Nephron (organoid): Measurements from ENCODE around the gene HERC2.

Source experiments
- H3K27ac Mint-ChIP-seq, 3 experiments: 2 replicates each; pipeline ENCODE4 v1.8.0; 2020; ENCODE audit warnings: mixed read lengths in 3 of 3, mild to moderate bottlenecking in 2 of 3, moderate library complexity in 1 of 3
- H3K27me3 Mint-ChIP-seq: 2 replicates; pipeline ENCODE4 v1.8.0; 2021; ENCODE audit warnings: low read depth, mild to moderate bottlenecking, moderate library complexity, mixed read lengths
- H3K36me3 Mint-ChIP-seq: 2 replicates; pipeline ENCODE4 v1.8.0; 2020; ENCODE audit warnings: low read depth, mixed read lengths
- H3K4me1 Mint-ChIP-seq: 2 replicates; pipeline ENCODE4 v1.8.0; 2020; ENCODE audit warnings: mixed read lengths
- H3K4me3 Mint-ChIP-seq, 3 experiments: 2 replicates each; pipeline ENCODE4 v1.8.0; 2020; ENCODE audit warnings: mild to moderate bottlenecking in 3 of 3, mixed read lengths in 3 of 3, moderate library complexity in 2 of 3
- H3K9me3 Mint-ChIP-seq: 2 replicates; pipeline ENCODE4 v1.8.0; 2020; ENCODE audit warnings: mixed read lengths
- TF ChIP-seq, protein P1 (sequence below), 3 experiments: fragments of 200-600 bp; sonication (generic); IDR thresholded peaks; one replicate each; pipeline ENCODE4 v1.5.0; 2021; ENCODE audit warnings: antibody characterized with exemption in 3 of 3; ENCODE audit not compliant: unreplicated experiment in 3 of 3

Gene HERC2

DNA sequence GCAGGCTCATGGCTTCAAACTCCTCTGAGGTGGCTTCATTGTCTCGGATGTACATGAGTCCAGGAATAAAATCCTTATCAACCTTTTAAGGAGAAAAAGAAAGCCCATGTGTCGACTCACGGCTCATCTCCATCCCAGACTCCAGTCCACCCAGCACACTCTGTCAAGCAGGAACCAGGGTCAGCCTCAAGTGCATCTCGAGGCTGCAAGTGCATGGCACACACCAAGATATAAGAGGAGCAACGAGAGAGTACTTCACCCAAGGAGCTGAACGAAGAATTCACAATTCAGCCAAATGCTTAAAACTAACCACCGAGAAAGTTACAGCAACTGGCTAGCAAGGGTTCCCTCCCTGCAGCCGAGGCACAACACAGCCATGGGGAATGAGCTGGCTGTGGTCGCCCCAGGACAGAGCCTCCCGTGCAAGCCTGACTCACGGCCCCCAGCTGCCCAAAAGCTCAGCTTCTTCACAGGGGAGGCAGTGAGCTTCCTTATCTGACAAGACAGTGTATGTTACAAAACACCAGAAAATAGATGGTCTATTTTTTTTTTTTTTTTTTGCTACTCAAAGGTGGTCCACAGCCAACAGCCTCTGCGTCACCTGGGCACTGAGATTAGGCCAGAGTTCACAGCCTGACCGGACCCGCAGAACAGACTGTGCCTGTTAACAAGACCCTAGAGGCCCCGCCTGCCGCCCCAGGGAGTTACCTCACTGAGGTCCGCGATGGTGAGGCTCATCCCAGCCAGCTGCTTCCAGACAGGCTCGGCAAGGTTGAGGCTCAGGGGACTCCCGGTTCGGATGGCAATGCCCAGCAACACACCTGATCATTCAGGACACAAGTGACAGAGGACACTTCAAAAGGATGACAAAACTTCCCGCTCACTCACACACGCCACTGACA lies 207.0 kb downstream of the HERC2 start:
- H3K4me3 Mint-ChIP-seq = no peak overlapping the region
- H3K36me3 Mint-ChIP-seq = peaks cover 66% of the 10 kb centered on the region
- H3K27ac Mint-ChIP-seq = no peak overlapping the region
- H3K9me3 Mint-ChIP-seq = no peaks in the 10 kb centered on the region
- TF ChIP-seq, protein P1, sequence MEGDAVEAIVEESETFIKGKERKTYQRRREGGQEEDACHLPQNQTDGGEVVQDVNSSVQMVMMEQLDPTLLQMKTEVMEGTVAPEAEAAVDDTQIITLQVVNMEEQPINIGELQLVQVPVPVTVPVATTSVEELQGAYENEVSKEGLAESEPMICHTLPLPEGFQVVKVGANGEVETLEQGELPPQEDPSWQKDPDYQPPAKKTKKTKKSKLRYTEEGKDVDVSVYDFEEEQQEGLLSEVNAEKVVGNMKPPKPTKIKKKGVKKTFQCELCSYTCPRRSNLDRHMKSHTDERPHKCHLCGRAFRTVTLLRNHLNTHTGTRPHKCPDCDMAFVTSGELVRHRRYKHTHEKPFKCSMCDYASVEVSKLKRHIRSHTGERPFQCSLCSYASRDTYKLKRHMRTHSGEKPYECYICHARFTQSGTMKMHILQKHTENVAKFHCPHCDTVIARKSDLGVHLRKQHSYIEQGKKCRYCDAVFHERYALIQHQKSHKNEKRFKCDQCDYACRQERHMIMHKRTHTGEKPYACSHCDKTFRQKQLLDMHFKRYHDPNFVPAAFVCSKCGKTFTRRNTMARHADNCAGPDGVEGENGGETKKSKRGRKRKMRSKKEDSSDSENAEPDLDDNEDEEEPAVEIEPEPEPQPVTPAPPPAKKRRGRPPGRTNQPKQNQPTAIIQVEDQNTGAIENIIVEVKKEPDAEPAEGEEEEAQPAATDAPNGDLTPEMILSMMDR (IDR thresholded peaks at IDR 0.05; ENCODE audit: unreplicated experiment in 3 of 3) = no peak
- peaks cover 4% of the 10 kb centered on the region for H3K27me3 Mint-ChIP-seq
- peaks cover 4% of the 10 kb centered on the region for H3K4me1 Mint-ChIP-seq

DNA sequence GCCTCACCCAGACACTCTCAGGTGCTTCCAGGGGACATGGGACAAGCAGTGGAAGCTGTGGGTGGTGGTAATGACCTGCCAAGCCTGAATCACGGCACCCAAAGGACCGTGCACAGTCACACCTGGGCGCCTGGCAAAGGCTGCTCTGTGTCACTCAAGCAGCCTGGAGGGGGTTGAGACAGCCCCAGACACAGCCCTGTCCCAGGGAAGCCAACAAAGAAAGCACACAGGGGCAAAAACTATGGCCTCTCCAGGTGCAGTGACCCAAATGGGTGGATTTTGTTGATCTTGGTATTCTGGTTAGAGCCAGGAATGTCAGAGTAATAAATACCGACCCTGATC lies 207.9 kb downstream of the HERC2 start:
- Mint-ChIP-seq H3K36me3 (peaks cover 70% of the 10 kb centered on the region), H3K4me3 (no peak overlapping the region), H3K27me3 (peaks cover 4% of the 10 kb centered on the region), H3K4me1 (peaks cover 4% of the 10 kb centered on the region), H3K27ac (no peak overlapping the region), H3K9me3 (no peaks in the 10 kb centered on the region)
- TF ChIP-seq, protein P1 (IDR thresholded peaks at IDR 0.05; ENCODE audit: unreplicated experiment in 3 of 3) = no peak

DNA sequence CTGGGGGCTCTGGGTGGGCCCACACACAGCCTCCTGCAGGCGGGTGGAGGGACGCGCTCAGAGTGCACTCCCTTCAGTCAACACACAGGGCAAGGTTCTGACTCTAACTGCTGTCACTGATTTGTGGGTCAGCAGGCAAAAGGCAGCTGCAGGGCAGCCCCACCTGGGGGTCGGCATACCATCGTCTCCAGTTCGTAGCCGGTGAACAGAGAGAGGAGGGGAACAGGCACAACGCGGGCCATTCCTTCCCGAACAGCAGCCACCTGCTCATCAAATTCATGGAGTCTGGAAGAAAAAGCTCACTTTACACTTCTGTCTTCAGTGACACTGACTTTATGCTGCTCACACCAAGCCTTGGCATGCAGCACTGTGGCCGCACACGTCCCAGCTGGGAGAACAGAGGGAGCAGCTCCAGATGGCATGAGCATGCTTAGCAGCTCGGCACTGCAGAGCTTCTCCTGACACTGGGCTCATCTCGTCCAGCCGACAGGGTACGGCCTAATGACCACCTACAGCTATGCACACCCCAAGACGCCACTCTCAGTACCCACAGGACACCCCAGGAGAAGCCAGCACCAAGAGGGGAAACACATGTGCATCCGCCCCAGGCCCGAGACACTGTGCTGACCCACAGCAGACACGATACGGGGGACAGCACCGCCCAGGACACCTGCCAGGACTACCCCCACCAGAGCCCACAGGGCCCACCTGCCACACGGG lies 208.4 kb downstream of the HERC2 start:
- Mint-ChIP-seq H3K27me3 (peaks cover 4% of the 10 kb centered on the region), H3K4me3 (no peak overlapping the region), H3K36me3 (peaks cover 67% of the 10 kb centered on the region), H3K4me1 (peaks cover 4% of the 10 kb centered on the region), H3K9me3 (no peaks in the 10 kb centered on the region), H3K27ac (no peak overlapping the region)
- TF ChIP-seq, protein P1 (IDR thresholded peaks at IDR 0.05; ENCODE audit: unreplicated experiment in 3 of 3) = no peak

DNA sequence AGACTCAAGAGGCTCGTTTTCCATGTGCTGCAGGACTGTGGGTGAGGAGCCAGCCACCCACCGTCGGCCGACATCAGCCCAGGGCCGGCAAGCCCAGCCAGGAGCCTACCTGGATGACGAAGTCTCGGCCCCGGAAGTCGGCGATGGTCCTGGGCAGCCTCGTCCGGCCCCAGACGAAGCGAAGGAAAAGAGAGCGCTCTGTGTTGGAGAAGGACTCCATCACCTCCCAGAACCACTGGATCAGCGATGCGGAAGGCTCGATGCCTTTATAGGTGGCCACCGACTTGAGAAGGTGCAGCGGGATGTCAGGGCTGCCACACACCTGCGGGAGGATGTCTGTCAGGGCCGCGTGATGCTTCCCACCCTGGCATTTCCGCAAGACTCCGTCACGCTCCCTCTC lies 209.0 kb downstream of the HERC2 start:
- peaks cover 64% of the 10 kb centered on the region for H3K36me3 Mint-ChIP-seq
- H3K4me3 Mint-ChIP-seq = no peak overlapping the region
- no peak overlapping the region for H3K27ac Mint-ChIP-seq
- peaks cover 4% of the 10 kb centered on the region for H3K4me1 Mint-ChIP-seq
- no peaks in the 10 kb centered on the region for H3K9me3 Mint-ChIP-seq
- peaks cover 4% of the 10 kb centered on the region for H3K27me3 Mint-ChIP-seq
- TF ChIP-seq, protein P1 (IDR thresholded peaks at IDR 0.05; ENCODE audit: unreplicated experiment in 3 of 3) = no peak

DNA sequence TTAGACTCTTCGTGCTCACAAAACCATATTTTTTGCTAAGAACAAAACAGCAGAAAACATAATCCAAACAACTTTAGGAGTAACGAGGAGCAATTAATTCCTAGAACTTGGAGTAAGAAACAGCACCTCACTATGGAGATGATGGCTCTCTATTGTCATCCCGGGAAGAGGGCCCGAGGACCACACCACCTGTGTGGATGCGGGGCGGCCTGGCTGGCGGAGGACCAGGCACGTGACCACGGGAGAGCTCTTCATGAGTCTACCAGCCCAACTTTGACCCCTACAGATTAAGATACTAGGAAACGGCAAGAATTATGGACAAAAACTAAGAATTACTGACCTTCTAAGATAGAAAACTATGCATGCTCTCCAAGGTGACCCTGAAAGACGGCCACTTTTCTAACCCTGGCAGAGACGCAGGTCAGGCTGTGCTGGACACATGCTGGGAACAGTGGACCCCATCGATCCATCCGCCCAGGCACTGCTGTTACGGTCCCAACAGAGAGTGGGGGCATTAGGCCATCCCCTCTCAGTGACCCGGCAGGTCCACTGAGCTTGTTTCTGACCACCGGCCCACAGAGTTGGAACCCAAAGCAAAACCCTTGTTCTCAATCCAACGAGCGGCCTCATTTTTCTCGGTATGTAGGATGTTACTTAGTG lies 209.7 kb downstream of the HERC2 start:
- TF ChIP-seq, protein P1 (IDR thresholded peaks at IDR 0.05; ENCODE audit: unreplicated experiment in 3 of 3) = no peak
- H3K27ac Mint-ChIP-seq = no peak overlapping the region
- no peaks in the 10 kb centered on the region for H3K9me3 Mint-ChIP-seq
- peaks cover 56% of the 10 kb centered on the region for H3K36me3 Mint-ChIP-seq
- no peak overlapping the region for H3K4me3 Mint-ChIP-seq
- H3K27me3 Mint-ChIP-seq = peaks cover 5% of the 10 kb centered on the region
- H3K4me1 Mint-ChIP-seq = peaks cover 4% of the 10 kb centered on the region
